Measurements from ENCODE around the gene SLC22A23.

DNA sequence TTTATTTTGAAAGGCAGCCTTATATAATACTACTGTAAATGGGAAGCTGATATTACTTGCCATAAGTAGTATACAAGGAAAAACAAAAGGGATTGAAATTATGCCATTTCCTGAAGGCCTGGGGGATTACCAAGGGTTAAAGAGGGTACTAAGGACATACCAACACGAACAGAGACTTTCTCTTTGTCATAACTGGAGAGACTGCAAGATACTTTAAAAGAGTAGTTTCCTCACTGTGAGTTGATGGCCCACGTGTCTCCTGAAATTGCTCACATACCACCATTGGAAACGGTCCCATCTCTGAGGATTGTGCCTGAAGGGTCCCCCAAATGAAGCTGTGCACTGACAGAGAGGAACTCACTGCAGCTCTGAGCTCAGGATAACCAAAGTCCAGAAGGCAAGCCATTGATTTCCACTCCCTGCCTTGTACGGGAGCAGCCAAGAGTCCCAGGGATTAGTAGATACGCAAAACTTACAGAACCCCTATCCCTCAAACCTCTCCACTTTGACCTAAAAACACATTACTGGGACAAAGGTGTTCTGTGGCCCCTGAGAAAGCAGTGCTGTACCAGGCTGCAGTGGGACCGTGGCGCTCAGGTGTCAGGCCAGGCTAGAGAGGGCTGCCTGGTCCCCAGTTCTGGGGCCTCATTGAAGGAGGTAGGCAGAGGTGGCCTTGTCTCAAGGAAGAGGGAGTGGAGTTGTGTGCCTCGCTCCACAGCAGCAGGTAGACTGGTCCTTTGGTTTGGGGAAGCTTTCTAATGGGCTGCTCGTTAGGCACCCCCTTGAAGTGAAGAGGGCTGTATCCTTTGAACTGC is 182.9 kb downstream of the SLC22A23 start:
- no peak for TF ChIP-seq EP300 (IDR thresholded peaks at IDR 0.05)
- no peak for TF ChIP-seq CTCF (IDR thresholded peaks at IDR 0.05)
- TF ChIP-seq POLR2A (IDR thresholded peaks at IDR 0.05; ENCODE audit: low read depth), result no peak
- no peak for TF ChIP-seq POLR2AphosphoS5 (IDR thresholded peaks at IDR 0.05)

All from esophagus muscularis mucosa (tissue), 4 donors.